Dermis microvascular lymphatic vessel endothelial cell (primary cell): Measurements from ENCODE around the gene TLX1. TPM values are rescaled to one million over a fixed set of nuclear protein-coding genes. Genes with fewer than 3 reads are reported as not detected.

Source experiments
- DNase-seq, 2 donors: peaks; one replicate each; pipeline versions ENCODE4 v3.0.0 to v3.0.0-alpha.2; 2010; ENCODE audit warnings: low read depth in 2 of 2
- total RNA-seq: library from RNA; depleted of rRNA; stranded (reverse); fragments of >200 nt; gene quantifications from 2 replicates; pipeline ENCODE4 v1.2.1, GENCODE V29; 2014

TLX1 gene
- total RNA-seq = not detected in 2 replicates

- no peak for DNase-seq
Observed at GRCh38 chr10:101130984-101131961, at the start of gene TLX1. Gene TLX1, plus strand, starts transcription at chr10:101131300. Its CDS starts 242 bp downstream, at chr10:101131542.

GRCh38 chr10:101085846-101086245 lies 45.3 kb upstream of the TLX1 start:
- DNase-seq = no peak

DNA sequence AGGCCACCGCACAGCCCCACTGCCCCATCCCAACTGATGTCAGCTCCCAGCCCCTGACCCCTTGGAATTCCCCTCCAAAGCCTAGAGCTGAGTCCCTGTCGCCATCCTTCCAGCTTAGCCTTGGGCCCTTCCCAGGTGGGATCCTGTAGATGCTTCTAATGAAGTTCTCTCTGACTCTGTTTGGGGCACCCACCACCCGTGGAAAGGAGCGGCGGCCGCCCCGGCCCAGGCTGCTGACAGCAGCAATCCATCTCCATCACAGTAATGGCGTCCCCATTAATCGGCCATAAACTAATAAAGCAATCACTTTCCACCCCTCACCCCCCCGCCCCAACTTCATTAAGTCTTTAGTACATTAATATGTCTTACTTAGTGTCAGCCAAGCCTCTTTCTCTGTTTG lies 43.7 kb upstream of the TLX1 start:
- DNase-seq = no peak

DNA sequence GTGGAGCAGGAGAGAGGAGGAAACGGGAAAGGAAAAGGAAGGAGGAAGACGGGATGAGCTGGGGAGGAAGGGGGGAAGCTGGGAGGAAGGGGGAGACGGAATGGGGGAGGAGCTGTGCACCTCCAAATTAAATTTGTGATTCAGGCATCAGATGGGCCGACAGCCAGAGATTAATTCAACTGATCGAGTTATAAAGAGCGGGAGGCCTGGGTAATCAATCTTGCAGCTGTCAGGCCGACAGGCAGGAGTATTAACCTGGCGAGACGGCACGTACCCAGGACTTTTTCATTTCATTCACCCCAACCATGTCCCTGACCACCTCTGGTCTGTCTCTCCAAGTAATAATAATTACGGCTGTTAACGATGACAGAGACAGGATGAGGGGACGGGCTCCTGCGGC lies 43.1 kb upstream of the TLX1 start:
- DNase-seq = no peak

- DNase-seq = no peak
Observed at GRCh38 chr10:101089520-101090299, 41.4 kb upstream of the TLX1 start.

DNA sequence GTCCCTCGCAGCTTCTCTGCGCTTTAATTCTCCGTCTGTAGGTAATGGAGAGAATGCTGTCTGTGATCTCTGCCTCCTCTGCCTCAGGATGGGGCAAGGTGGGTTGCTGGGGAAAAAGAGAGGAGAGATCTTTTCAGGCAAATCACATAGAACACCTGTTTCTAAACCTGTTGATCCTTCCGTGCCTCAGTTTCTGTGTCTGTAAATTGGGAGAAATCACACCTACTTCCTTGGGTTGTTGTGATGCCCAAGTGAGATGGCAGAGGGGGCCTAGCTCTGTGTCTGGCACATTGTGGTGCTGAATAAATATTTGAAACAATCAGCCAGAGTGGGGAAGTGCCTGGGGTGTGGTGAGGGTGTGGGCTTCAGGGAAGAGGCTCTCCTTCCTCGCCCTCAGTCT lies 40.5 kb upstream of the TLX1 start:
- DNase-seq = no peak

GRCh38 chr10:101091546-101092290 lies 39.4 kb upstream of the TLX1 start:
- DNase-seq = no peak

DNA sequence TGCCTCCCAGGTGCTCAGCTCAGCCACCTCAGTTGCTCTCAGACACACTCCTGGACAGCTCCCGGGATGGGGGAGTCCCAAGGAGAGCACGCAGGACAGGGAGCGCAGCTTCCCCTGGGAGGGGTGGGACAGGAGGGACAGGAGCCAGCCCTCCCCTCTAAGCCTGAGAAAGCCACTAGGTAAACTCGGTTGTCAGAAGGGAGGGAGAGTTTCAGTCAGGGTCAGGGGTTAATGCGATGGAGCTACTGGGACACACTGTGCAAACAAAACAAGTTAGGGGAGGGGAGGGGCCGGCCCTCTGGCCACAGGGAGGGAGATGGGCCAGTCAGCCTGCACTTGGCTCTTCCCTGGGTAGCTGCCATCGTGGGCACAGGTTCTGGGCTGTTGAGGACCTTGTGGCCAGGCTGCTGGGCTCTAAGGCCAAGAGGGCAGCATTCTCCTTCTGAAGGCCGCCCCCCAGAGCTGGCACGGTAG lies 38.2 kb upstream of the TLX1 start:
- no peak for DNase-seq

DNA sequence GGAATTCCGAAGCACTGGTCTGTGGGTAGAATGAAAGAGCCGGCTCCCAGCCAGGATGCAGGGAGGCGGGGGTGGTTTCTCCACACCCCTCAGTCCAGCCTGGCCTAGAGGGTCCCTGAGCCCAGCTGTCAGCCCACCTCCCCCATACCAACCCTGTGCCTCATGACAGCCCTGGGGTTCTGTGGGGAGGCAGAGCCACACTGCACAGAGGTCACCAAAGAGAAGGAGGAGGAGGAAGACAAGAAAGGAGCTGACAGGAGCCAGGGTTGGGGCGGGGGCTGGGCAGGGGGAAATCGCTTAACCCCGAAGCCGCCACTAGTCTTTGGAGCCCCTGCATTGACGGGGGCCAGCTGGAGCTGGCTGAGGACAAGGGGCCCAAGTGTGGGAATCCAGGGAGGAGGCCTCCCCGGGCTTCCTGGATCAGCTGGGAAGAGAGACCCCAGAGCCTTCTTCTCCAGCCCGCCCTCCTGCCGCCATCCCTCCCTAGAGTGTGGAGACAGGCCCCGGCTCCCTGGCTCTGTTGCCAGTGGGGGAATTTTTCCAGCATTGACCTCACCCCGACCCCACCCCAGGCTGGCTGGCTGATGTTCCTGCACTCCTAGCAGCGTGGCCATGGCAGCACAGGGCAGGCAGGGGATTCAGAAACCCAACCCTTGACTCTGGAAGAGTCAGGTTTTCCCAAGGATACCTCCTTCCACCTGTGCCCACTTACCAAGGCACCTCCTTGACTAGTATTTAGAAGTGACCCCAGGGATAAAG lies 36.8 kb upstream of the TLX1 start:
- DNase-seq = no peak

GRCh38 chr10:101095004-101095403 lies 36.1 kb upstream of the TLX1 start:
- DNase-seq = no peak

DNA sequence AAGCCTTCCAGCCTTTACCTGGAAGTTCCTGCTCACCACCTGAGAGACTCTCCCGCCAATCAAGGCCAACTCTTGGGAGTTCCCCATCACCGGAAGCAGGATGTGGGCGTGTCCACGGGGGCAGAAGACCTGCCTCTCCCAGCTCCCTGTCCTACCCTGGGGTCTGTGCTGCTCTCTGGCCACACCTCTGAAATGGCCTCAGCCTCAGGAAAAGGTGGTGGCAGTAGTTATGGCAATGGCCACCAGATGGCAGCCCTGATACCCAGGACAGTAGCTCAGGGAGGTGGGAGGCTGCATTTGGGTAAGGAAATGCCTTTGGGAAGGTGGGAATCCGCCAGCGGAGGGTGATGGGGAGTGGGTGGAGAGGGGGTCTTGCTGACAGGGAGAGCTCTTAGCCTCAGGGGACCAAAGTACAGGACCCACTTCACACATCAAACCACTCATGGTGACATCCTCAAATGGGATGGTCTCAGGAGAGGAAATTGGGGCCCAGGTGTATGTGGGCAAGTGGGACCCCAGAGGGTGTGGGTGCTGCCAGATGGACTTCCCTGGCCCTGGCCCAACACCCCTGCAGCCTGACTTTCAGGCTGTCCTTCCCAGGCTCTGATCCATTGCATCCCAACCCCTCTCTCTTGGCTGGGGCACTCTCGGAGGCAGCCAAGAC lies 35.4 kb upstream of the TLX1 start:
- peak; percentile 28 to 60 for DNase-seq

GRCh38 chr10:101096378-101096777 lies 34.7 kb upstream of the TLX1 start:
- DNase-seq = no peak

GRCh38 chr10:101097881-101098280 lies 33.2 kb upstream of the TLX1 start:
- no peak for DNase-seq

- no peak for DNase-seq
Observed at GRCh38 chr10:101099901-101100300, 31.2 kb upstream of the TLX1 start.

DNA sequence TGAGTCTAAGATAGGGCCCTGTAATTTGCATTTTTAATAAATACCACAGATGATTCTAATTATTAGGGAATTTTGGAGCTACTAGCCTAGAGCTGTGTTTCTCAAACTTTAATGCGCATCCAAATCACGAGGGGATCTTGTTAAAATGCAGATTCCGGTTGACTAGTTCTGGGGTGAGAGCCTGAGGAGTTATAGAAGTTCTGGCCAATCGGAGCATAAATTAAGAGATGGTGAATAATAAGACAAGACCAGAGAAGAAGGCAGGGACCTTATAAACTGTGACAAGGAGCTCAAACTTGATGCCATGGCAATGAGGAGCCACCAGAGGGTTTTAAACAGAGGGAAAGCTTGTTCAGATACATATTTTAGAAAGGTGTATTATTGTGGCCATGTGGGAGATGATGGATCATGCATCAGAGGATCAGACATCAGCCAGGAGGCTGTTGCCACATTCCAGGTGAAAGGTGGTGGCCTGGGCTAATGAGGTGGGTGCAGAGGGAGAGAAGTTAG lies 29.7 kb upstream of the TLX1 start:
- DNase-seq = no peak

- DNase-seq = no peak
Observed at GRCh38 chr10:101103430-101103829, 27.7 kb upstream of the TLX1 start.

GRCh38 chr10:101106351-101106750 lies 24.7 kb upstream of the TLX1 start:
- DNase-seq = no peak

- no peak for DNase-seq
Observed at GRCh38 chr10:101107771-101108170, 23.3 kb upstream of the TLX1 start.

DNA sequence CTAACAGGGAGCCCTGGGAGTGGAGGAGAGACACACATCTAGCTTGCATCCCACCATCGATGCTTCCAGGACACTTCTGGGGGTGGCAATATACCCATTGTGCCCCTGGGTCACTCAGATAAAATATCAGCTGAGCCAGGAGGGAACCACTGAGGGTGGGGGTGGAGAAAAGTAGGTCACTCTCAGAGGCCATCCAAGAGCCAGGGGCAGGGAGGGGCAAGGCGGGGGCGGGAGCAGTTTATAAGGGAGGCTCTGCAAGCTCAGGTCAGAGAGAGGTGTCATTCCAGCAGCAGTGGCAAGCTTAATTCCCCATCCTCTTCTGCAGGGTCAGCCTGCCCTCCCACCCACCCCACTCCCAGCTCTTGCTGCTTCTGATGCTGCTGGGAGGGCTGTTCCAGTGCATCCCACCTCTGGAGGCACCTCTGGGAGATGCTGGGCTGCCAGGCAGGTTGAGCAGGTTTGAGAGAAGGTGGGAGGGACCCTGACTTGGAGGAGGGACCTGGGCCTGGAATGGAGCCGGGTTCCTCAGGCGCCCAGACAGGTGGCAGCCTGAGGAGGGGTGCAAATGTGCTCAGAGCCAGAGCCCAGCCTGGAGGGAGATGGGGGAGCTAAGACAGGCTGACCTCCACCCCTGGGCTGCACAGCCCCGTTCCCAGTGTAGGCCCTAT lies 20.1 kb upstream of the TLX1 start:
- DNase-seq = no peak

DNA sequence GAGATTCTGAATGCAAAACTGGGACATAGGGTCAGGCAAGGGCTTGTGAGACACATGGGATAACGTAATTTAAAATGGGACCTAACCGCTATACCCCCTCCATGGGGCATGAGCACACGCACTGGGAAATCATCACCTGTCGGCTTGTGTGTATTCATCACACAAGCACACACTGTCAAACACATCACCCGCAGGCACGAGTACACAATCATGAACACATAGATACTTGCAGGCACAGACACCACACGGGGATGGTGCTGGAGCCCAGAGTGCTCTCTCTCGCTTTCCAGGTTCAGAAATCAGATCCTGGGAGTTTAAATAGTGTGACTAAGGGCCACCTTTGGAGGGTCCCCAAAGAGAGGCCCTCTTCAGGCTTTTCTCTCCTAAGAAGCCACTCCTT lies 19.6 kb upstream of the TLX1 start:
- DNase-seq = no peak
